H9 (cell line): ENCODE results near the gene EPB41L4A. TPM values are rescaled to one million over a fixed set of nuclear protein-coding genes. Genes with fewer than 3 reads are reported as not detected.

Experiments used
- DNase-seq: peaks from one replicate; pipeline ENCODE4 v3.0.0-alpha.2; 2017
- H2AFZ ChIP-seq: one replicate; pipeline ENCODE4 v1.6.1; 2013; ENCODE audit warnings: mild to moderate bottlenecking, low read length, control low read depth, moderate library complexity
- H2AK5ac ChIP-seq: 2 replicates; pipeline ENCODE4 v1.6.1; 2013; ENCODE audit warnings: low read length, control low read depth, mixed read lengths; ENCODE audit not compliant: insufficient read length
- H2BK120ac ChIP-seq: one replicate; pipeline ENCODE4 v1.6.1; 2013; ENCODE audit warnings: low read depth, mild to moderate bottlenecking, low read length, control low read depth, inconsistent platforms; ENCODE audit not compliant: poor library complexity, severe bottlenecking
- H2BK12ac ChIP-seq: 2 replicates; pipeline ENCODE4 v1.6.1; 2013; ENCODE audit warnings: low read length, control low read depth, mixed read lengths, low read depth; ENCODE audit not compliant: insufficient read length
- H2BK15ac ChIP-seq: 2 replicates; pipeline ENCODE4 v1.6.1; 2013; ENCODE audit warnings: low read depth, low read length, control low read depth
- H2BK20ac ChIP-seq: one replicate; pipeline ENCODE4 v1.6.1; 2013; ENCODE audit warnings: low read depth, mild to moderate bottlenecking, low read length, control low read depth, inconsistent platforms; ENCODE audit not compliant: poor library complexity, severe bottlenecking
- H2BK5ac ChIP-seq: 2 replicates; pipeline ENCODE4 v1.6.1; 2013; ENCODE audit warnings: low read length, control low read depth, mixed read lengths; ENCODE audit not compliant: insufficient read length
- H3K14ac ChIP-seq: 2 replicates; pipeline ENCODE4 v1.6.1; 2013; ENCODE audit warnings: low read length, control low read depth; ENCODE audit not compliant: insufficient read depth
- H3K18ac ChIP-seq: 2 replicates; pipeline ENCODE4 v1.6.1; 2013; ENCODE audit warnings: low read depth, mild to moderate bottlenecking, mixed read lengths, low read length, control low read depth; ENCODE audit not compliant: insufficient read length
- H3K23ac ChIP-seq: 2 replicates; pipeline ENCODE4 v1.6.1; 2013; ENCODE audit warnings: low read length, control low read depth, mixed read lengths, low read depth; ENCODE audit not compliant: insufficient read length
- H3K23me2 ChIP-seq: 2 replicates; pipeline ENCODE4 v1.6.1; 2013; ENCODE audit warnings: low read depth, mild to moderate bottlenecking, mixed read lengths, low read length, control low read depth; ENCODE audit not compliant: insufficient read length, poor library complexity, severe bottlenecking
- H3K27ac ChIP-seq: 2 replicates; pipeline ENCODE4 v1.5.1; 2013; ENCODE audit warnings: low read length, control low read depth, mixed read lengths, low read depth; ENCODE audit not compliant: insufficient read length
- H3K27me3 ChIP-seq: 2 replicates; pipeline ENCODE4 v1.6.1; 2013; ENCODE audit warnings: low read length, control low read depth, inconsistent platforms; ENCODE audit not compliant: insufficient read depth
- H3K4ac ChIP-seq: 2 replicates; pipeline ENCODE4 v1.6.1; 2013; ENCODE audit warnings: low read depth, mild to moderate bottlenecking, control low read depth, inconsistent platforms, low read length, moderate library complexity
- H3K4me1 ChIP-seq: 2 replicates; pipeline ENCODE4 v1.6.1; 2013; ENCODE audit warnings: low read length, control low read depth, inconsistent platforms; ENCODE audit not compliant: insufficient read depth
- H3K4me2 ChIP-seq: 2 replicates; pipeline ENCODE4 v1.6.1; 2013; ENCODE audit warnings: low read length, control low read depth, mixed read lengths; ENCODE audit not compliant: insufficient read length, insufficient read depth
- H3K56ac ChIP-seq: 2 replicates; pipeline ENCODE4 v1.6.1; 2013; ENCODE audit warnings: low read depth, mild to moderate bottlenecking, mixed read lengths, low read length, control low read depth; ENCODE audit not compliant: insufficient read length
- H3K79me1 ChIP-seq: 2 replicates; pipeline ENCODE4 v1.6.1; 2013; ENCODE audit warnings: low read depth, mild to moderate bottlenecking, moderate library complexity, low read length, control low read depth, inconsistent platforms; ENCODE audit not compliant: insufficient read depth, poor library complexity, severe bottlenecking
- H3K79me2 ChIP-seq: 2 replicates; pipeline ENCODE4 v1.6.1; 2013; ENCODE audit warnings: low read length, control low read depth, inconsistent platforms; ENCODE audit not compliant: insufficient read depth
- H3K9ac ChIP-seq: 2 replicates; pipeline ENCODE4 v1.6.1; 2013; ENCODE audit warnings: low read length, control low read depth, mixed read lengths; ENCODE audit not compliant: insufficient read length; ENCODE audit errors: extremely low read depth
- H3K9me3 ChIP-seq: one replicate; pipeline ENCODE4 v1.6.1; 2013; ENCODE audit warnings: low read depth, low read length, inconsistent platforms; ENCODE audit not compliant: control insufficient read depth
- H3T11ph ChIP-seq: one replicate; pipeline ENCODE4 v1.6.1; 2013; ENCODE audit warnings: mild to moderate bottlenecking, low read length, control low read depth, inconsistent platforms
- H4K20me1 ChIP-seq: one replicate; pipeline ENCODE4 v1.6.1; 2013; ENCODE audit not compliant: control insufficient read depth, insufficient read length, insufficient read depth
- H4K5ac ChIP-seq: 2 replicates; pipeline ENCODE4 v1.6.1; 2013; ENCODE audit warnings: low read depth, mild to moderate bottlenecking, mixed read lengths, low read length, control low read depth; ENCODE audit not compliant: insufficient read length
- H4K8ac ChIP-seq: replicated peaks from 2 replicates; pipeline ENCODE4 v1.6.1; 2013; ENCODE audit warnings: low read length, control low read depth, mixed read lengths, low read depth; ENCODE audit not compliant: insufficient read length
- H4K91ac ChIP-seq: 2 replicates; pipeline ENCODE4 v1.6.1; 2013; ENCODE audit warnings: low read depth, mild to moderate bottlenecking, moderate library complexity, mixed read lengths, low read length, control low read depth; ENCODE audit not compliant: insufficient read length
- H3K27ac Mint-ChIP-seq, 3 experiments: 2 replicates in 2 of 3; 3 replicates in 1 of 3; pipeline ENCODE4 v1.8.0; 2020 to 2021; ENCODE audit warnings: mixed read lengths in 3 of 3, mild to moderate bottlenecking in 1 of 3, moderate library complexity in 1 of 3
- H3K27me3 Mint-ChIP-seq: 2 replicates; pipeline ENCODE4 v1.8.0; 2021; ENCODE audit warnings: low read depth, mild to moderate bottlenecking, moderate library complexity, mixed read lengths
- H3K36me3 Mint-ChIP-seq, 3 experiments: 2 replicates in 2 of 3; 3 replicates in 1 of 3; pipeline ENCODE4 v1.8.0; 2020 to 2021; ENCODE audit warnings: low read depth in 3 of 3, mixed read lengths in 3 of 3; ENCODE audit not compliant: insufficient read depth in 1 of 3
- H3K4me1 Mint-ChIP-seq, 2 experiments: 2 replicates each; pipeline ENCODE4 v1.8.0; 2020; ENCODE audit warnings: mixed read lengths in 2 of 2
- H3K4me3 Mint-ChIP-seq, 2 experiments: 2 replicates in 1 of 2; 3 replicates in 1 of 2; pipeline ENCODE4 v1.8.0; 2020 to 2021; ENCODE audit warnings: mild to moderate bottlenecking in 2 of 2, mixed read lengths in 2 of 2, moderate library complexity in 1 of 2
- H3K9me3 Mint-ChIP-seq, 2 experiments: 2 replicates in 1 of 2; 3 replicates in 1 of 2; pipeline ENCODE4 v1.8.0; 2020; ENCODE audit warnings: mild to moderate bottlenecking in 2 of 2, mixed read lengths in 2 of 2, moderate library complexity in 1 of 2
- CTCF ChIP-seq: fragments of 200-600 bp; sonication (generic); conservative IDR thresholded peaks from 3 replicates; pipeline ENCODE4 v1.8.0; 2021; ENCODE audit warnings: antibody characterized with exemption, mild to moderate bottlenecking
- WGBS: extraction: QIAGEN DNeasy Blood & Tissue Kit; methylation state at CpG from one replicate; pipeline ENCODE4 v1.1.7; 2013; ENCODE audit warnings: missing lambda C conversion rate, low lambda C conversion rate, mixed read lengths; ENCODE audit not compliant: insufficient read length; ENCODE audit errors: extremely low coverage; 5-methylcytosine and 5-hydroxymethylcytosine counted together
- total RNA-seq: library from RNA; stranded (reverse); gene quantifications from 2 replicates; pipeline ENCODE4 v1.2.1, GENCODE V29; 2021

The EPB41L4A gene
- total RNA-seq, 1 experiment from 2014 or later: 4.9 TPM

GRCh38 chr5:112237456-112237855 lies 181.6 kb downstream of the EPB41L4A start:
- Mint-ChIP-seq H3K9me3 (no peaks in the 10 kb centered on the region), H3K36me3 (no peaks in the 10 kb centered on the region), H3K4me1 (peaks cover 27 to 33% of the 10 kb centered on the region in 2 experiments), H3K27me3 (no peaks in the 10 kb centered on the region), H3K27ac (peak overlapping the region in 1 of 3 experiments; percentile 4; a peak in 1 of 7 replicates), H3K4me3 (no peak overlapping the region)
- H2AFZ ChIP-seq: no peak overlapping the region
- H2BK120ac ChIP-seq: no peak overlapping the region
- H3K79me1 ChIP-seq: no peaks in the 10 kb centered on the region
- no peak for DNase-seq
- TF ChIP-seq CTCF: no peak
- no peak overlapping the region for H4K8ac ChIP-seq
- no peak overlapping the region for H2BK15ac ChIP-seq
- H3K27ac ChIP-seq: no peak overlapping the region
- no peak overlapping the region for H3K4me2 ChIP-seq
- H3K4me1 ChIP-seq: no peaks in the 10 kb centered on the region; the same call in 1 of the 2 replicates
- H3K4ac ChIP-seq: no peak overlapping the region
- no peak overlapping the region for H3K9ac ChIP-seq
- H4K20me1 ChIP-seq: no peaks in the 10 kb centered on the region
- H4K5ac ChIP-seq: no peak overlapping the region
- no peak overlapping the region for H3K56ac ChIP-seq
- no peaks in the 10 kb centered on the region for H3K9me3 ChIP-seq
- H3K14ac ChIP-seq: no peak overlapping the region
- no peak overlapping the region for H2AK5ac ChIP-seq
- no peak overlapping the region for H4K91ac ChIP-seq
- no peak overlapping the region for H3K23ac ChIP-seq
- no peak overlapping the region for H2BK12ac ChIP-seq
- peaks cover 2% of the 10 kb centered on the region; the same call in 1 of the 2 replicates for H3K79me2 ChIP-seq
- no peak overlapping the region for H3T11ph ChIP-seq
- no peak overlapping the region for H2BK5ac ChIP-seq
- WGBS: no CpG with 5 or more reads among the region's 2 CpGs
- H3K23me2 ChIP-seq: no peaks in the 10 kb centered on the region
- H2BK20ac ChIP-seq: no peak overlapping the region
- no peaks in the 10 kb centered on the region for H3K27me3 ChIP-seq
- no peak overlapping the region for H3K18ac ChIP-seq
